ENCODE results near the gene ATP8B1.

ATP8B1 gene

GRCh38 chr18:57715073-57715472, 88.0 kb downstream of the ATP8B1 start:
- no peak for DNase-seq

- DNase-seq = no peak
Measured at GRCh38 chr18:57710226-57710625, 92.9 kb downstream of the ATP8B1 start.

DNA sequence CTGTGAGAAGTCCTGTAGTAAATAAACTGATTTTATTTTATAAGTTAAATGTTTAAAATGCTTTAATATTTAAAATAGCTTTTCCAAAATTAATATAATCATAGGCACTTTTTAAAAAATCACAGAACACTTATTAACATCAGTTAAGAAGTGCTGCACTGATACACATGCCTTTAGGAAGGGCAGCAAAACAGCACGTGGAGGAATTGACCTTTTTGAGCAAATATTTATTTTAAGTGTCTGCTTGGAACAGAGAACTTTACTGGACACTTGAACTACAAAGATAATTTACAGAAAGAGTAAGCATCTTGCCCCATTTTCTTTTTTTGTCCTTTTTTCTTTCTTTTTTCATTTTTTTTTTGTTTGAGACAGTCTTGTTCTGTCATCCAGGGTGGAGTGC, 93.8 kb downstream of the ATP8B1 start:
- DNase-seq = no peak

DNA sequence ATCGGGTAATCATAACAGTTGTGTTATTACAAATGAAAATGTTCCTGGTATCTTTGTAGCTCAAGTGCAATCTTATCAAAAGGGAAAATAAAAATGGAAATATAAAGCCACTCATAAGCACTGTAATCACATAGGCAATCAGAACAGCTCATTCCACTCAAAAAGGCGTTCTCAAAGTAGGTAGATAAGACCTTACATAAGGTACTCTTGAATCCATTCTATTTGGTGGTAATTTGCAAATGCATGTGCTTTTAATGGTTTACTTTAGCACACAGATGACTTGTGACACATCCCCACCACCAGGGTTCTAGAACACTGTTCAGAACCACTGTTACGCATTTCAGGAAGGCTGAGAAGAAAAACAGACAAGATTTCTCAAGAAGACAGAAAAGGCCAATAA, 94.8 kb downstream of the ATP8B1 start:
- no peak for DNase-seq

- no peak for DNase-seq
Measured at GRCh38 chr18:57705832-57706595, 97.1 kb downstream of the ATP8B1 start.

DNA sequence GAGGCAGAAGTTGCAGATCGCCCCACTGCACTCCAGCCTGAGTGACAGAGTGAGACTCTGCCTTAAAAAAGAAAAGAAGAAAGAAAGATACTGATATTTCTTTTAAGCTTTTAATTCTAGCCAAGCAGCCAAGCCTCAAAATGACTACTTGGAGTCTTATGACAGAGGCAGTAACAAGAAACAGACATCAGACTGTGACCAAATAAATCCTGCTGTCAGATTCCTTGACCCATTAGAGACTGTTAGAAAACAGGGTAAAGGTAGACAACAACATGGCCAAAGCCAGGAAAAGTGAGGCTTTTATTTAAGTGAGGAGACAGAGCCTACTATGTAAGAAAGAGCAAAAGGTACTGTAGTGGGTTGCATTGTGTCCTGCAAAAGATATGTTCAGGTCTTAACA, 98.1 kb downstream of the ATP8B1 start:
- DNase-seq = no peak

GRCh38 chr18:57698571-57699276, 104.4 kb downstream of the ATP8B1 start:
- no peak for DNase-seq

- no peak for DNase-seq
Measured at GRCh38 chr18:57697426-57697825, 105.7 kb downstream of the ATP8B1 start.

DNA sequence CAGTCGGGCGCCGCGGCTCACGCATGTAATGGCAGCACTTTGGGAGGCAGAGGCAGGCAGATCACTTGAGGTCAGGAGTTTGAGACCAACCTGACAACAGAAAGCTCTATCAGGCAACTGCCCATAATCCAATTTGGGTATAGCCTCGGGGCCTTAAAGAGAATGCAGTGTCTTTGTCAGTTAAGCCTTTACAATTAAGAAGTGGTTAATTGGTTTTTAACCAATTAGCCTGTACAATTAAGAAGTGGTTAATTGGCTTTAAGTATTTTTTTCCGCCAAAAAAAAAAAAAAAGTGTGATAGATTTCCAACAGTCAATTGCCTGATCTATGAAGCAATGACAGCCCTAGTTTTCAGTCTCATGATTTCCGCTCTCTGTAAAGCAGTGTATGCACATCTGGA, 106.8 kb downstream of the ATP8B1 start:
- DNase-seq = no peak

DNA sequence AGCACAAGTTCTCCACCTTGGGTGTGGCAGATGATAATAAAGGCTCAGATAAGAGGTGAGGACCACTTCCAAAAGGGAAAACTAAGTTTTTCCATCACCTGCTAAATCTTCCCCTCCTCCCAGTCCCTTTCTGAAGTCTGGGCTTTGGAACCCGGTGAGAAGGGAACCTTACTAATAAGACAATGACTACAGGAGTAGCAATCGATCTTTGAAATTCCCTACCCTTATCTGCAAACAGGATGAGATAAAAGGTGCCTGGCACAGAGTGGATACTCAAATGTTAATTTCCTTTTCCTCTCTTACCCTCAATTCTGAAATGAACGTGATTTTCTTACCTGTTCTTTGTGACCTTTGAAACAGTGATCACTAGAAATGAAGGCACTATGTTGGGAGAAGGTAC, 111.8 kb downstream of the ATP8B1 start:
- no peak for DNase-seq

GRCh38 chr18:57687970-57688369, 115.1 kb downstream of the ATP8B1 start:
- no peak for DNase-seq

- DNase-seq = no peak
Measured at GRCh38 chr18:57683470-57683869, 119.6 kb downstream of the ATP8B1 start.

GRCh38 chr18:57677262-57678211, 125.6 kb downstream of the ATP8B1 start:
- DNase-seq = no peak

GRCh38 chr18:57674891-57675290, 128.2 kb downstream of the ATP8B1 start:
- DNase-seq = no peak

- no peak for DNase-seq
Measured at GRCh38 chr18:57670046-57670445, 133.1 kb downstream of the ATP8B1 start.

DNA sequence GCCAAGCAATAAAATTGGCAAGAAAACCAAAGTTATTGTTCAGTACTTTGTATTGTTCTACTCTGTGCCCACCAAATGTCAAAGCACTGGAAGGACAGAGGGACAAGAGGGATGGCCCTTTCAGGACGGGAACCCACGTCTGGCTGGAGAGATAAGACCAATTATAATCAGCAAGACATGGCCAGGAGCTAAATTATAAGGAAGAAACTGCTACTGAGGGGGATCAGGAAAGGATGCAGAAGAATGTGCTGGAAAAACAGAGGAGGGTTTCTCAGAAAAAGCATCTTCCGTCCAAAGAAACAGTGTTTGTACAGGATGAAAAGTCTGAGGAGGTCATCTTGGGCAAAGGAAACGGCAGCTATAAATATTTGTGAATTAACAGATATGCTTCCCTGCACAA, 135.1 kb downstream of the ATP8B1 start:
- no peak for DNase-seq

- no peak for DNase-seq
Measured at GRCh38 chr18:57666818-57667497, 136.2 kb downstream of the ATP8B1 start.

DNA sequence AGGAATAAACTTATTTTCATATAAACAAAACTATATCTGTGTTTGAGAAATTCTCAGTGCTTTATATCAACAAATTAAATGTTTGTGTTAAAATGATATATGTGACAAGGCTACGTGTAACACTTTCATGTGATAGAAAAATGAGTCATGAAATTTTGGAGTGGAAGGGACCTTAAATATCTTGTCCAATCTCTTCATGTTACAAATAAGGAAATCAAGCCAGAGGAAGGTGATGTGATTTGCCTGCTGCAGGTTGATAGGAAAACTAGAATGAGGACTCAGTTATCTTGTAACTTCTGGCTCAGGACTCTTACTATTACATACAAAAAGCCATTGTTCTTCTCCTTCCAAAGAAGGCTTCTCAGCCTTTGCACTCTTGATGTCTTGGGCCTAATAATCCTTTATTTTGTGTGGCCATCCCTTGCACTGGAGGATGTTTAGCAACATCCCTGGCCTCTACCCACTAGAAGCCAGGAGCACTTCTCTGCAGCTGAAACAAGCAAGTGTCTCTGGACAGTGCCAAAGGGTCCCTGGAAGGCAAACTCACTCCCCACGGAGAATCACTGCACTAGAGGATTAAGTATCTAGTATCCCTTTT, 138.4 kb downstream of the ATP8B1 start:
- no peak for DNase-seq

DNA sequence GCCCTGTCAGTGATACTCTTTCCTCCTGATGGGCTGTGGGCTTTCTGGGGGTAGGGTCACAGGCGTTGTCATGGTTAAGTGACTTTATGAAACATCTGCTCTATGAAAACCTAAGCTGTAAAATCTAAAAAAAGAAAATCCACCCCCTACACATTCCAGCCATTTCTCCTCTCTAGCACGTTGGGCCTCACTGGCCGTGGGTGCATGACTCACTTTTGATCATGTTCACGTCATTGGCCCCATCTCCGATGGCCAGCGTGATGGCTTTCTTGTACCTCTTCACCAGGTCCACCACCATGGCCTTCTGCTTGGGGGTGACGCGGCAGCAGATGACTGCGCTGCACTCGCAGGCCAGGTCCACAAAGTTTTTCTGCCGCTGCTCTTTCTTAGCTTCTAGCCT, 142.2 kb downstream of the ATP8B1 start:
- DNase-seq = no peak

DNA sequence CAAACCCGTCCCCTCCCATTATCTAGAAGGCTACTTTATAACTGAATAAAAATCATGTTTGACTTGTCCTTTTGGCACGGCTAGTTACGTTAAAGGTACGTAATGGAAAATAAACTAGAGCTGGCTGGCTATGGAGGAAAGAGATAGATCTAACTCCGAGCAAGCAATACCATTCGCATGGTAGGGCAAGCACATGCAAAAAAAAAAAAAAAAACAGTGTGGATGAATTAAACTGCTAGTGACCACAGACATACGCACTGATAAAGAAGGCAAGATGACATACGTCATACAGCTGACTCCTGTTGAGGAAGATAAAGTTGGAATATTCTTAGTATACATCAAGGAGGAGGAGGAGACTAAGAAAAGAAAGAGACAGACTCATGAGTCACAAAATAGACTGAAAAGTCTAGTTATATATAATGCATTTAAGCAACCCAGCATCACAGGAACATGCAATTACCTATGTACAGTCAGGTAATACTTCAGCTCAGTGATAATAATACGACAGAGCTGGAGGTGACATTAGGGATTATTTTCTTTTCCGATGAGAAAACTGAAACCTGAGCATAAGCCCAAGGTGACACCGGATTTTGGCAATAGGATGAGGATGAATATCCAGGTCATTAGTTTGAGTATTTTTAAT, 143.5 kb downstream of the ATP8B1 start:
- no peak for DNase-seq

DNA sequence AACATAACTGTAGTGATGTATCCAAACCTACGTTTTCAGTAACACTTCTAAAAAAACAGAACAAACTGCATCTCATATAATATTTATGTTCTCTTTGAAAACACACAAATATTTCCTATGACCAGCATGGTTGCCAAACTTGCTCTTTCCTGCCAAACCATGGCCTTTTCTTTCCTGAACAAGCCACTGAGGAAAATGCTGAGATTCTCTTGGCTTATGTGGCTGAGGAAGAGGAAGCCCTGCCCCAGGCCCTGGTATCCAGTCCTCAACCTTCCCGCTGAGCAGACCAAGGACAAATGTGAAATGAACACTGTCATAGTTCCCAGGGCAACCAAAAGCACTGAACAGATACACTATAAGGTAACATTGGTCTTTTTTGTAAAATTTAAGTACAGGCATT, 145.6 kb downstream of the ATP8B1 start:
- no peak for DNase-seq

DNA sequence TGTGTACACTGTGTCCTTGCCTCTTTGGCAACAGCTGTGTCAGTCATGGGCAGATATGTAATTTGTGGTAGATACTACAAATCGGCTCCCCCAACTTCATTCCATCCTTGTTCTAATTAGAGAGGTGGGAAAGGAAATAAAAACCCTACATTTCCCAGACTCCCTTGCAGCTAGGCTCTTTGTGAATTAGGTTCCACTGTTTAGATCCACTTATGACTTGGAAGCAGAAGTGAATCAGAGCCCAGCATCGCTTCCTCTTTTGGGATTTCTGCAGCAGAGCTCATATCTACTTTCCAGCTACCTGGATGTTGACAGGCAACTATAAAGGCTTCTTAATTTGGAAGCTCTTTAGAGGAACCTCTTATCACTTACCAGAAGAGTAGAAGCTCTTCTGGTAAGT, 147.4 kb downstream of the ATP8B1 start:
- no peak for DNase-seq
